SU-DHL-6 (cell line): Measurements from ENCODE around the gene DYNLT3.

Experiments used
- H2AFZ ChIP-seq: fragments of 200-600 bp; sonication (generic); 2 replicates; pipeline ENCODE4 v1.6.1; 2014; ENCODE audit warnings: low read depth, mild to moderate bottlenecking, moderate library complexity, mixed read lengths, antibody characterized with exemption, low read length; ENCODE audit not compliant: severe bottlenecking
- H3F3A ChIP-seq: fragments of 200-600 bp; shearing (Covaris generic); 2 replicates; pipeline ENCODE4 v1.6.0; 2016; ENCODE audit warnings: antibody characterized with exemption, mild to moderate bottlenecking; ENCODE audit not compliant: insufficient read depth
- H3K27ac ChIP-seq: fragments of 200-600 bp; sonication (generic); 2 replicates; pipeline ENCODE4 v1.5.1; 2016; ENCODE audit warnings: low read depth, mild to moderate bottlenecking, low read length, moderate library complexity, mixed read lengths
- H3K27me3 ChIP-seq: fragments of 200-600 bp; sonication (generic), shearing (Covaris generic); 2 replicates; pipeline ENCODE4 v1.6.0; 2014; ENCODE audit warnings: mild to moderate bottlenecking, low read length
- H3K36me3 ChIP-seq: fragments of 200-600 bp; sonication (generic); 2 replicates; pipeline ENCODE4 v1.6.1; 2014; ENCODE audit warnings: mild to moderate bottlenecking, low read length, mixed read lengths
- H3K4me2 ChIP-seq: fragments of 300-600, 200-600 bp; shearing (Covaris generic), sonication (generic); 2 replicates; pipeline ENCODE4 v1.6.0; 2014; ENCODE audit warnings: low read length, low read depth, mild to moderate bottlenecking; ENCODE audit not compliant: poor library complexity, severe bottlenecking
- H3K4me3 ChIP-seq: fragments of 200-600 bp; sonication (generic); 2 replicates; pipeline ENCODE4 v1.5.1; 2014; ENCODE audit warnings: antibody characterized with exemption, low read length, mild to moderate bottlenecking, mixed read lengths; ENCODE audit not compliant: insufficient read depth, poor library complexity, severe bottlenecking
- H3K79me2 ChIP-seq: fragments of 200-600 bp; sonication (generic); 2 replicates; pipeline ENCODE4 v1.6.1; 2014; ENCODE audit warnings: mild to moderate bottlenecking, low read length, moderate library complexity; ENCODE audit not compliant: insufficient read depth
- H3K9ac ChIP-seq: fragments of 200-600 bp; sonication (generic); 2 replicates; pipeline ENCODE4 v1.7.0; 2014; ENCODE audit warnings: mild to moderate bottlenecking, low read length
- H3K9me2 ChIP-seq: fragments of 200-600 bp; sonication (generic); replicated peaks from 2 replicates; pipeline ENCODE4 v1.6.1; 2014; ENCODE audit warnings: low read length; ENCODE audit not compliant: insufficient read depth
- H3K9me3 ChIP-seq: fragments of 200-600 bp; sonication (generic); 2 replicates; pipeline ENCODE4 v1.6.1; 2014; ENCODE audit warnings: low read length, mixed read lengths; ENCODE audit not compliant: insufficient read depth
- H4K20me1 ChIP-seq: fragments of 200-600 bp; sonication (generic); 2 replicates; pipeline ENCODE4 v1.6.1; 2014; ENCODE audit warnings: low read depth, mild to moderate bottlenecking, antibody characterized with exemption, low read length, moderate library complexity, mixed read lengths
- EZH2phosphoT487 ChIP-seq: fragments of 200-600 bp; sonication (generic), shearing (Covaris generic); conservative IDR thresholded peaks from 2 replicates; pipeline ENCODE4 v1.6.1; 2018; ENCODE audit warnings: mild to moderate bottlenecking, antibody characterized with exemption, low read length, moderate library complexity, mixed read lengths
- TF ChIP-seq, protein P1 (sequence below): fragments of 200-600 bp; sonication (generic); IDR thresholded peaks from one replicate; pipeline ENCODE4 v1.5.1; 2017; ENCODE audit warnings: antibody characterized with exemption, mild to moderate bottlenecking, low read length, moderate library complexity; ENCODE audit not compliant: insufficient read depth, poor library complexity, severe bottlenecking

The DYNLT3 gene, protein sequence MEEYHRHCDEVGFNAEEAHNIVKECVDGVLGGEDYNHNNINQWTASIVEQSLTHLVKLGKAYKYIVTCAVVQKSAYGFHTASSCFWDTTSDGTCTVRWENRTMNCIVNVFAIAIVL

DNA sequence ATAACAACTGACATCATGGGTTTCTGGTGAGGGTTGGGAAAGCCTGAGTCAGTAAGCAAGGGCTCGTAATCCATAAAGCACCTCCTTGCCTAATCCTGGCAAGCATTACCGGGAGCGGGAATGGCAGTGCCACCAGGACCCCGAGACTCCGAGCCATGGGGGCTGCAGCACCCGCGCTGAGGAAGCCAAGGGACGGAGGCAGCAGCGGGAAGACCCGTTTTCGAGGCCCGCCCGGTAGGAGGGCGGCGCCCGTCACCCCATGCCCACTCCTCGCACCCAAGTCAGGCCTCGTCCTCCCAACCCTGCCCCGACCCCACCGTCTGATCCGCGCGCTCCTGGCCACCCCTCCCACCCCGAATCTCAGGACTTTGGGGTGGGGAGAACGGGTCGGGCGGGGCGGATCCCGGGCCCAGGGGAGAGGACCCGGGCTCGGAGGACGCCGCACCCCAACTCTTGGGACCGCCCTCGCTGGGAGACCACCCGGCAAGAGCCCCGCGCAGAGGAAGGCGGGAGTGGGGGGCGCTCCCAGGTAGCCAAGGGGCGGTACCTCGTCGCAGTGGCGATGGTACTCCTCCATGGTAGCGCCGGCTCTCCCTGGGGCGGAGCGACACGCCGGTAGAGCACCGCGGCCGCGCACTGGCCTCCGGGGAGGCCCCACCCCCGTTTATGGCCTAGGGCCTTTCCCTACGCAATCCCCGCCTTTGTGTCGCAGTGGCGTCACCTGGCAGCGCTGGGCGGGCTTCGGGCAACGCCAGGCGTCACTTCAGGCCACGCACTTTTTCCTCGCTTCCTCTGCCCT is at the start of gene DYNLT3:
Gene DYNLT3 (minus strand): TSS at position 638 of the 799 bp plus-strand sequence. CDS start 61 bp downstream, at position 577.
- peak within 1 kb of the TSS; percentile 91 for H3K4me2 ChIP-seq
- H3K4me3 ChIP-seq, result peak within 1 kb of the TSS; percentile 60
- H3K9me2 ChIP-seq, result no peaks in the 10 kb centered on the region
- no peaks in the 10 kb centered on the region for H3K9me3 ChIP-seq
- H3K27me3 ChIP-seq, result no peaks in the 10 kb centered on the region
- no peaks in the 10 kb centered on the region for H3K79me2 ChIP-seq
- H3K36me3 ChIP-seq, result no peaks in the 10 kb centered on the region
- H4K20me1 ChIP-seq, result no peaks in the 10 kb centered on the region
- TF ChIP-seq, protein P1, sequence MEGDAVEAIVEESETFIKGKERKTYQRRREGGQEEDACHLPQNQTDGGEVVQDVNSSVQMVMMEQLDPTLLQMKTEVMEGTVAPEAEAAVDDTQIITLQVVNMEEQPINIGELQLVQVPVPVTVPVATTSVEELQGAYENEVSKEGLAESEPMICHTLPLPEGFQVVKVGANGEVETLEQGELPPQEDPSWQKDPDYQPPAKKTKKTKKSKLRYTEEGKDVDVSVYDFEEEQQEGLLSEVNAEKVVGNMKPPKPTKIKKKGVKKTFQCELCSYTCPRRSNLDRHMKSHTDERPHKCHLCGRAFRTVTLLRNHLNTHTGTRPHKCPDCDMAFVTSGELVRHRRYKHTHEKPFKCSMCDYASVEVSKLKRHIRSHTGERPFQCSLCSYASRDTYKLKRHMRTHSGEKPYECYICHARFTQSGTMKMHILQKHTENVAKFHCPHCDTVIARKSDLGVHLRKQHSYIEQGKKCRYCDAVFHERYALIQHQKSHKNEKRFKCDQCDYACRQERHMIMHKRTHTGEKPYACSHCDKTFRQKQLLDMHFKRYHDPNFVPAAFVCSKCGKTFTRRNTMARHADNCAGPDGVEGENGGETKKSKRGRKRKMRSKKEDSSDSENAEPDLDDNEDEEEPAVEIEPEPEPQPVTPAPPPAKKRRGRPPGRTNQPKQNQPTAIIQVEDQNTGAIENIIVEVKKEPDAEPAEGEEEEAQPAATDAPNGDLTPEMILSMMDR, result no peak
- TF ChIP-seq EZH2phosphoT487, result no peak
- H3F3A ChIP-seq, result 0 out of 2 replicates have a peak, but pooled peaks cover 3% of the 10 kb centered on the region
- H3K9ac ChIP-seq, result peak within 1 kb of the TSS; percentile 64
- peak within 1 kb of the TSS; percentile 96 for H2AFZ ChIP-seq
- no peak within 1 kb of the TSS for H3K27ac ChIP-seq

DNA sequence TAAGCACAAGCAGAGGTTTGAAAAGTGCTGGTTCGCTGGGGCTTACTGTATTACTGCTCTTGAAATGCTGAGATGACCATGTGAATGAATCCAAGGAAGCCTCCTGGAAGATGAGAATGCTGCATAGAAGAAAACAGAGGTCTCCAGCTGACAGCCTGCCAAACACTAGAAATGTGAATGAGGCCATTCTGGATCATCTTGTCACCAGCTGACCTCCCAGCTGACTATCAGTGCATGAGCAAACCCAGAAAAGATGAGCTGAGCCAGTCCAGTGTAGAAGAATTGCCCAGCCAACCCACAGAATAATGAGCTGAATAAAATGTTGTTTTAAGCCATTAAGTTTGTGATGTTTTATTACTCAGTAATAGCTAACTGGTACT is 49.1 kb upstream of the DYNLT3 start:
- no peaks in the 10 kb centered on the region for H3K9me3 ChIP-seq
- no peaks in the 10 kb centered on the region for H3F3A ChIP-seq
- H2AFZ ChIP-seq, result no peak overlapping the region
- H3K27ac ChIP-seq, result no peak overlapping the region
- no peaks in the 10 kb centered on the region for H3K79me2 ChIP-seq
- H3K4me3 ChIP-seq, result no peak overlapping the region
- no peak overlapping the region for H3K9ac ChIP-seq
- H4K20me1 ChIP-seq, result no peaks in the 10 kb centered on the region
- no peaks in the 10 kb centered on the region for H3K27me3 ChIP-seq
- no peak for TF ChIP-seq EZH2phosphoT487
- TF ChIP-seq, protein P1, result no peak
- no peak overlapping the region for H3K4me2 ChIP-seq
- no peaks in the 10 kb centered on the region for H3K36me3 ChIP-seq
- no peaks in the 10 kb centered on the region for H3K9me2 ChIP-seq

DNA sequence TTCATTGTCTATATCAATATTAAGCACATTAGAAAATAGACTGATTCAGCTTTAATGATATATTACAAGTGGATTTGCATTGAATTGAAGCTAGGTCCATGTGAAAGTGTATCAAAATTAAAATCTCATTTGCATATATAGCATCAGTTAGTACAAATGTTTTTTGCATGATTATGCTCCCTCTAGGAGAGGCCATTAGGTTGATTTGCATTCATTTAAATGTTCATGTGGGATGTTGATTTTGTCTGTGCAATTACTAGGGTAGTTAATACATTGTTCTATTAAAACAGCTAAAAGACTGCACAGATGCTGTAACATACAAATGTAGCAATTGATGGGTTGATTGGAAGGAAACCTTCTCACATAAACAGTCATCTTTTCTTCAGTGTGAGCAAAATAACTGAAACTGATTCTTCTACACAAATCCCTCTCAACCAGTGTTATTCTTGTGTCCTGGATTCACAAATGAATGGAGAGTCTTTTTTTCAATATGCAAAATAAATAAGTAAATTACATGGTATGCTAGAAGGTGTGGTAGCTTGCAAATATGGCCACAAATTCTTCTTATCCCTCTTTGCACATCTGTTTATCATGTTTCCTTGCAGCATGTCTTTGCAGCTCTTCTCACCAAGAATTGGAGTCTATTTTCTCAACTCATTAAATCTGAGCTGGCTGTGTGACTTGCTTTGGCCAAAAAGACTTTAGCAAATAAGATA is 48.6 kb upstream of the DYNLT3 start:
- Histone ChIP-seq H3K9ac (no peak overlapping the region), H3K36me3 (no peaks in the 10 kb centered on the region), H3F3A (no peaks in the 10 kb centered on the region), H3K9me2 (no peaks in the 10 kb centered on the region), H2AFZ (no peak overlapping the region), H3K27ac (no peak overlapping the region), H4K20me1 (no peaks in the 10 kb centered on the region), H3K4me2 (no peak overlapping the region), H3K27me3 (no peaks in the 10 kb centered on the region), H3K4me3 (no peak overlapping the region), H3K9me3 (no peaks in the 10 kb centered on the region), H3K79me2 (no peaks in the 10 kb centered on the region)
- TF ChIP-seq, protein P1, result no peak
- TF ChIP-seq EZH2phosphoT487, result no peak
